Activated T-helper 17 cell treated with anti-CD3 and anti-CD28 coated beads, Interleukin-2, amount 50 U/mL, for 72 hours (primary cell): ENCODE results near the gene SMIM35. TPM values are rescaled to one million over a fixed set of nuclear protein-coding genes. Genes with fewer than 3 reads are reported as not detected.

Experiments used
- ATAC-seq: fragments of 150-1000 bp; cut with Tn5 transposase; replicated peaks from 2 replicates; pipeline ENCODE4 v1.10.0; 2021; ENCODE audit warnings: mild to moderate bottlenecking, moderate library complexity
- H3K27ac Mint-ChIP-seq: one replicate; pipeline ENCODE4 v1.8.0; 2022; ENCODE audit warnings: mixed read lengths
- H3K27me3 Mint-ChIP-seq: one replicate; pipeline ENCODE4 v1.8.0; 2022; ENCODE audit warnings: mixed read lengths
- H3K36me3 Mint-ChIP-seq: one replicate; pipeline ENCODE4 v1.8.0; 2022; ENCODE audit warnings: low read depth, mild to moderate bottlenecking, mixed read lengths
- H3K4me1 Mint-ChIP-seq: one replicate; pipeline ENCODE4 v1.8.0; 2022; ENCODE audit warnings: mixed read lengths
- H3K4me3 Mint-ChIP-seq: one replicate; pipeline ENCODE4 v1.8.0; 2022; ENCODE audit warnings: mild to moderate bottlenecking, mixed read lengths
- H3K9me3 Mint-ChIP-seq: one replicate; pipeline ENCODE4 v1.8.0; 2022; ENCODE audit warnings: mixed read lengths
- total RNA-seq, 2 donors: library from RNA; stranded (reverse); gene quantifications; one replicate each; pipeline ENCODE4 v1.2.3, GENCODE V29; 2022

SMIM35 gene
- total RNA-seq, 2 donors from 2014 or later: not detected

- peaks cover 20% of the 10 kb centered on the region for H3K4me1 Mint-ChIP-seq
- H3K27me3 Mint-ChIP-seq: no peaks in the 10 kb centered on the region
- no peak for ATAC-seq
- peaks cover 5% of the 10 kb centered on the region for H3K9me3 Mint-ChIP-seq
- no peak overlapping the region for H3K27ac Mint-ChIP-seq
- H3K36me3 Mint-ChIP-seq: no peaks in the 10 kb centered on the region
- no peak overlapping the region for H3K4me3 Mint-ChIP-seq
Measured at GRCh38 chr11:117961896-117962295, 124.9 kb downstream of the SMIM35 start.

- Mint-ChIP-seq H3K4me1 (peaks cover 20% of the 10 kb centered on the region), H3K9me3 (peaks cover 5% of the 10 kb centered on the region), H3K27me3 (no peaks in the 10 kb centered on the region), H3K4me3 (peak overlapping the region; percentile 10), H3K36me3 (no peaks in the 10 kb centered on the region), H3K27ac (peak overlapping the region; percentile 16)
- ATAC-seq: peak; percentile 81
Measured at GRCh38 chr11:117960406-117960805, 126.4 kb downstream of the SMIM35 start.

- no peaks in the 10 kb centered on the region for H3K36me3 Mint-ChIP-seq
- no peaks in the 10 kb centered on the region for H3K27me3 Mint-ChIP-seq
- peak overlapping the region; percentile 10 for H3K4me3 Mint-ChIP-seq
- H3K4me1 Mint-ChIP-seq: peaks cover 20% of the 10 kb centered on the region
- peak overlapping the region; percentile 23 for H3K27ac Mint-ChIP-seq
- H3K9me3 Mint-ChIP-seq: peaks cover 5% of the 10 kb centered on the region
- ATAC-seq: peak; percentile 64
Measured at GRCh38 chr11:117959438-117960149, 127.2 kb downstream of the SMIM35 start.

GRCh38 chr11:117958949-117959348 is 127.8 kb downstream of the SMIM35 start:
- Mint-ChIP-seq H3K27me3 (no peaks in the 10 kb centered on the region), H3K4me1 (peaks cover 20% of the 10 kb centered on the region), H3K36me3 (no peaks in the 10 kb centered on the region), H3K4me3 (peak overlapping the region; percentile 10), H3K27ac (no peak overlapping the region), H3K9me3 (peaks cover 5% of the 10 kb centered on the region)
- ATAC-seq: no peak

Other genes with a start within 250 kb of the SMIM35 start
- under 1 TPM in 1 of 2 donors, not detected in 1; 0.19 TPM for gene FXYD6, start 210.3 kb downstream of the SMIM35 start, total RNA-seq
- gene TMPRSS13, start 157.6 kb downstream of the SMIM35 start, total RNA-seq: 1 to 10 TPM in 1 of 2 donors, under 1 TPM in 1; 0.61 to 2.1 TPM
- 100 to 1,000 TPM in 1 of 2 donors, 10 to 100 TPM in 1; 63.0 to 108 TPM for gene IL10RA, start 100.6 kb downstream of the SMIM35 start, total RNA-seq
- under 1 TPM in 1 of 2 donors, not detected in 1; 0.11 TPM for gene TMPRSS4, start 9.9 kb downstream of the SMIM35 start, total RNA-seq
- gene SCN4B, start 65.9 kb upstream of the SMIM35 start, total RNA-seq: 1 to 10 TPM in 1 of 2 donors, under 1 TPM in 1; 0.09 to 3.3 TPM
- under 1 TPM in 1 of 2 donors, not detected in 1; 0.11 TPM for gene SCN2B, start 89.7 kb upstream of the SMIM35 start, total RNA-seq
- 100 to 1,000 TPM in 1 of 2 donors, 10 to 100 TPM in 1; 74.0 to 276 TPM for gene JAML, start 138.0 kb upstream of the SMIM35 start, total RNA-seq
- 100 to 1,000 TPM in 1 of 2 donors, 10 to 100 TPM in 1; 31.5 to 111 TPM for gene MPZL3, start 165.4 kb upstream of the SMIM35 start, total RNA-seq
- 10 to 100 TPM in 1 of 2 donors, 1 to 10 TPM in 1; 2.8 to 21.7 TPM for gene MPZL2, start 177.3 kb upstream of the SMIM35 start, total RNA-seq
- gene CD3E, start 217.8 kb upstream of the SMIM35 start, total RNA-seq: 100 to 1,000 TPM; 338 to 500 TPM